GM18868 (cell line): ENCODE data around the gene ITGA1.
A peak's percentile ranks its signal among the peaks of the same experiment; 100 is the strongest.
"Not testable (repeated sequence)": the region's sequence is repeated elsewhere in the genome, so short reads cannot be mapped to it uniquely, and the experiment has no call there.

Source experiments
- ATAC-seq: cut with Tn5 transposase; IDR thresholded peaks from one replicate; pipeline ENCODE4 v1.9.1; 2021; ENCODE audit warnings: mild to moderate bottlenecking, moderate library complexity; ENCODE audit not compliant: unreplicated experiment

Gene ITGA1

GRCh38 chr5:52945040-52945439 is 157.3 kb downstream of the ITGA1 start:
- no peak for ATAC-seq

DNA sequence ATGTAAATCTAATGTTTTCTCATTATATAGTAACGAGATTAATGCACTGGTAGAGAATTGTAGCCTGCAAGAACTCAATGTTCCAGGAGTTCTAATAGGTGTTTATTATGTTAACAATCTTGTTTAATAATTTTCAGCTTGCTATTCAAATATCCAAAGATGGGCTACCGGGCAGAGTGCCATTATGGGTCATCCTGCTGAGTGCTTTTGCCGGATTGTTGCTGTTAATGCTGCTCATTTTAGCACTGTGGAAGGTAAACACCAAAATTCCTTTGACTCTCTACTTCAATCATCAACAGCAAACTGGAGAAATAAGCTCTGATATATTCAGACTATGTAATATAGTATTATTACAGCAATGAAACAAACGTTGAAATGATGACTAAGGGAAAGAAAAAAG is 159.5 kb downstream of the ITGA1 start:
- ATAC-seq, result no peak

GRCh38 chr5:52947851-52948250 is 160.1 kb downstream of the ITGA1 start:
- no peak for ATAC-seq

GRCh38 chr5:52948418-52949076 is 160.8 kb downstream of the ITGA1 start:
- peak; percentile 99 for ATAC-seq

- ATAC-seq, result no peak
These were observed 163.0 kb downstream of the ITGA1 start for GRCh38 chr5:52950686-52951085.

DNA sequence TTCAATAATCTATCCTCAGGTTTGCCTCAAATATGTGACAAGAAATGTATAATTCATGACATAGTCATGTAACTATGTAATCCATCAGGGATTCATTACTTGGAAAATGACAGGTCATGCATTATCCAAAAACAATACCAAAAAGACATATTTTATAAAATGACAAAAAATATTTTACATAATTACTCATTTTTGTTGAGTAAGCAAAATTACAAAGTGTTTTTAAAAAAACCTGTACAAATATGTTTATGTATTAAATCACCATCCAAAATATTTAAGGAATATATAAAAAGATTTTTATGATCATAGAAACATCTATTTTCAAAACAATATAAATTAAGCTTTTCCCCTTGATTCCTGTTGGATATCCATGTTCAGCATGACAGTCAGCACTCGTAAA is 164.8 kb downstream of the ITGA1 start:
- no peak for ATAC-seq

DNA sequence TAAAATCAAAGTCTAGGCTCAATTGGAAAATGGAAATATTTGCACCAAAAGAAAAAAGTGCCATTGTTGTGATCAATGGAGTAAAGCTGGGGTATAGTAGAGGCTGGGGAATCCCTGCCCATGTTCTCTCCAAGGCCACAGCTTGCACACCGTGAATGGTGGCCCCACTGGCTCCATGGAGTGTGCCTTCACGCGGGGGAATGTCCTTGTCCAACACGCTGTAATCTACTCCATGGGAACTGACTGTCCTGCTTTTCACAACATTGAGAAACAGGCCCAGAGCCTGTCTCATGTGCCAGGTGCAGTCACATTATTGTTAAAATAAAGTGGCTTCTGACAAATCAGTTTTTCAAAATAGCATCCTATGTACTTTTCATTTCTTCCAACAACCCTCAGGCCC is 168.3 kb downstream of the ITGA1 start:
- no peak for ATAC-seq

DNA sequence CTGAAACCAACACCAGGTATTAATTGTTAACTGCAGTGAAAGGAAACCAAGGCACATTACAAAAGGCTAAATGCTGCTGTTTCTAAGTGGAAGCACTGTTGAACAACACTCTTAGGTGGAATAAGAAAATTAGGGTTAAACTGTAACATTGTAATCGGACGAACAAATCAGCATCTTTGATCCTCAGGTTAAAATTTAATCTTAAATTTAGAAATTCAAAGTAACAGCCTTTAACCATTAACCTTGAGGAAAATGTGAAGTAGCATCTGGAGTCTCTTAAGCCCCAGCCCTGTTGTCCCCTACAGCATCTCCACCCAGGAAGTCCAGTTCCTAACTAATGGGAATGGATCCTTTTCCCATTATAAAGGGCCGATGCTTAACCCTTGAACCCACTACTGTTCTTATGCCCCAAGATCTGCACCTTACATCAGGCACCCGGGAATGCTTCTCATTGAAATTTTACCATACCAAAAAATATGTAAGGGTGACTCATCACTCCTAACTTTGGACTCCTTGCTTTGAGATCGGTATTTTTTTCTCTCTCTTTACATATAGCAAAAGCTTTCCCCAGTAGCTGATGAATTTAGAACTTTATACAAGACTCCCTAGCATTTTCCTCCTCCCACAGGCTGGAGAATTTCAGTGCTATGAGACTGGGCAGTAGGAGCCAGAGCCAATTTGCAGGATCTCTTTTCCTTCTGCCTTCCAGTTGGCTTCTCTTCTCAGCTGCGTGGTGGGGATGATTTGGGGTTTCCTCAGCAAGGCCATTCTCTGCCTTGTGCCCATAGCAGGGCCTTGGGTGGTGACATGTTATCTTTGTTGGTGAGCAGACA is 169.4 kb downstream of the ITGA1 start:
- no peak for ATAC-seq

DNA sequence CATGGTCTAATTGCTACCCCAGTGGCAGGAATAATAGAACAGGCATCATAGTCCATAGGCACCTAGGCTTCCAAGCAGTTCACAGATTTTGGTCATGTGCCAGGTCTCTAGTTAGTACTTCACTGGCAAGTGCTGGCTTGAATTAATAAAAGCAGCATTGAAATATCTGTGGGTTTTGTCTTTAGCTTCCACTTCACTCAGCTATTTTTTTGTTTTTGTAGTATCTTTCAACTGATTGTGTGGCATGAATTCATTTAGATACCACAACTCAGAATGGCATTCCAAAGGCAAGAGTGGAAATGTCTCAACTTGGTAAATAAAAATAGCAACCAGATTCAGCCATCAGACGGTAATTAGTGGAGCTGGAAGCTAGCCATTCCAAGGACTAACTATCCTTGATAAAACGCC is 173.6 kb downstream of the ITGA1 start:
- no peak for ATAC-seq

GRCh38 chr5:52963636-52964035 is 175.9 kb downstream of the ITGA1 start:
- ATAC-seq, result no peak

- ATAC-seq, result no peak
These were observed 176.4 kb downstream of the ITGA1 start for GRCh38 chr5:52964138-52964537.

DNA sequence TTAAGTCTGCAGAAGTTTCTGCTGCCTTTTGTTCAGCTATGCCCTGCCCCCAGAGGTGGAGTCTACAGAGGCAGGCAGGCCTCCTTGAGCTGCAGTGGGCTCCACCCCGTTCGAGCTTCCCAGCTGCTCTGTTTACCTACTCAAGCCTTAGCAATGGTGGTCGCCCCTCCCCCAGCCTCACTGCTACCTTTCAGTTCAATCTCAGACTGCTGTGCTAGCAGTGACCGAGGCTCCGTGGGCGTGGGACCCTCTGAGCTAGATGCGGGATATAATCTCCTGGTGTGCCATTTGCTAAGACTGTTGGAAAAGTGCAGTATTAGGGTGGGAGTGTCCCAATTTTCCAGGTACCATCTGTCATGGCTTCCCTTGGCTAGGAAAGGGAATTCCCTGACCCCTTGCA is 188.4 kb downstream of the ITGA1 start:
- not testable (repeated sequence) for ATAC-seq

GRCh38 chr5:52977264-52977897 is 189.7 kb downstream of the ITGA1 start:
- ATAC-seq, result no peak

GRCh38 chr5:52981507-52981906 is 193.8 kb downstream of the ITGA1 start:
- ATAC-seq, result no peak

GRCh38 chr5:52983731-52984636 is 196.3 kb downstream of the ITGA1 start:
- ATAC-seq, result no peak

GRCh38 chr5:52985306-52985705 is 197.6 kb downstream of the ITGA1 start:
- no peak for ATAC-seq

DNA sequence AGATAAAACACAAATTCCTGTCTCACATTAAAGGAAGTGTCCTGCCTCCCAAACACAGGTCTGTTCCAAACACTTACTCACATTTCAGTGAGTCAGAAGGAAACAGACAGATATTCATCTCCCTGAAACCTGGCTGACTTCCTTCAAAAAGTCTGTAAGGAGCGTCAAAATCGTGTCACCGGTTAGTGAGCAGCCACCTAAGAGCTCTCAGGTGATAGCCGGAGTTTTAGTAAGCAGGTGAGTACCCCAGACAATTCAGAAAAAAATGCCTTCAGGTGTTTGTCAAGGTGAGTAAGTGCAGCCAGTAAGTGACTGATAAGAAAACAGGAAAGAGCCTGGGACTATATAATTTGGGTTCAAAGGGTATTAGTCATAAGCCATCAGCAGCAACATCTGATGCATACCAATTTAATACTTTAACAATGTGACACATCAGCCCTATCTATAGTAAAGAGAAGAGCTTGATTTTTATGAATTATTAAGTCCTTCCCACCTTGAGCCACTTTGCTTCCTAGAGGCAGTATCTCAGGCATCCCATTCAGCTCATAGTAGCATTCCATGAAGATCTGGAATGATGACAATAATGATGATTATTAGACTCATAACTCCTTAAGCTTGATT is 200.1 kb downstream of the ITGA1 start:
- ATAC-seq, result no peak

GRCh38 chr5:52988335-52989024 is 200.8 kb downstream of the ITGA1 start:
- no peak for ATAC-seq

GRCh38 chr5:52989025-52989780 is 201.5 kb downstream of the ITGA1 start, which contains the start of gene ITGA2:
TSS of gene ITGA2 (plus strand) at chr5:52989352. CDS start at chr5:52989469, 117 bp downstream.
- ATAC-seq, result peak; percentile 46
